HepG2 (cell line): ENCODE measurements around the gene LRP10. TPM values are rescaled to one million over a fixed set of nuclear protein-coding genes. Genes with fewer than 3 reads are reported as not detected.

Experiments
- ARNT2 ChIP-seq: sonication (generic); formaldehyde crosslinking; IDR thresholded peaks from 2 replicates; pipeline ENCODE4 v1.8.0; 2022; ENCODE audit warnings: mild to moderate bottlenecking, low read depth, missing genetic modification reagents, moderate library complexity
- CBX5 ChIP-seq: sonication (generic); formaldehyde crosslinking; IDR thresholded peaks from 2 replicates; pipeline ENCODE4 v1.4.0; 2020; ENCODE audit warnings: missing genetic modification reagents, borderline replicate concordance
- GATAD2A ChIP-seq: IDR thresholded peaks from 2 replicates; pipeline ENCODE4 v1.6.1; 2016
- HNF1B ChIP-seq: sonication (generic); formaldehyde crosslinking; IDR thresholded peaks from 2 replicates; pipeline ENCODE4 v1.5.1; 2020; ENCODE audit warnings: mild to moderate bottlenecking, moderate library complexity, missing genetic modification reagents
- HNRNPL ChIP-seq: fragments of 200-400 bp; formaldehyde crosslinking; IDR thresholded peaks from 2 replicates; pipeline ENCODE4 v1.6.1; 2017; ENCODE audit warnings: mild to moderate bottlenecking, low read depth, low read length
- JUND ChIP-seq: sonication (generic); formaldehyde crosslinking; IDR thresholded peaks from 2 replicates; pipeline ENCODE4 v1.8.0; 2022; ENCODE audit warnings: mild to moderate bottlenecking, missing genetic modification reagents
- KDM5B ChIP-seq: sonication (generic); formaldehyde crosslinking; IDR thresholded peaks from 2 replicates; pipeline ENCODE4 v1.4.0; 2020; ENCODE audit warnings: missing genetic modification reagents, mild to moderate bottlenecking, borderline replicate concordance
- NFE2L2 ChIP-seq: fragments of 150-350 bp; IDR thresholded peaks from 2 replicates; pipeline ENCODE4 v1.6.1; 2014; ENCODE audit warnings: low read length
- NR2C2 ChIP-seq: sonication (generic); formaldehyde crosslinking; IDR thresholded peaks from 2 replicates; pipeline ENCODE4 v1.4.0; 2020; ENCODE audit warnings: missing genetic modification reagents, mild to moderate bottlenecking, moderate library complexity, borderline replicate concordance
- PHF8 ChIP-seq: sonication (generic); formaldehyde crosslinking; IDR thresholded peaks from 2 replicates; pipeline ENCODE4 v1.5.0; 2020; ENCODE audit warnings: missing genetic modification reagents
- POLR2AphosphoS2 ChIP-seq: IDR thresholded peaks from 2 replicates; pipeline ENCODE4 v1.6.1; 2011; ENCODE audit warnings: low read depth, low read length, improper control_type of control experiment
- SATB2 ChIP-seq: sonication (generic); formaldehyde crosslinking; IDR thresholded peaks from 2 replicates; pipeline ENCODE4 v1.5.0; 2020; ENCODE audit warnings: missing genetic modification reagents
- SMYD3 ChIP-seq: sonication (generic); formaldehyde crosslinking; IDR thresholded peaks from 2 replicates; pipeline ENCODE4 v1.8.1; 2023; ENCODE audit warnings: mild to moderate bottlenecking, missing genetic modification reagents
- ZBTB21 ChIP-seq: sonication (generic); formaldehyde crosslinking; IDR thresholded peaks from 2 replicates; pipeline ENCODE4 v1.4.0; 2020; ENCODE audit warnings: missing genetic modification reagents
- ZBTB40 ChIP-seq, 2 experiments: fragments of 450-650 bp in 1 of 2; sonication (generic) in 1 of 2; formaldehyde crosslinking in 1 of 2; IDR thresholded peaks; 2 replicates each; pipeline versions ENCODE4 v1.6.1 to v1.8.0; 2016 to 2022; ENCODE audit warnings: antibody characterized with exemption in 1 of 2, mild to moderate bottlenecking in 1 of 2, missing genetic modification reagents in 1 of 2
- ZNF768 ChIP-seq: sonication (generic); formaldehyde crosslinking; IDR thresholded peaks from 2 replicates; pipeline ENCODE4 v1.4.0; 2020; ENCODE audit warnings: missing genetic modification reagents
- ZSCAN30 ChIP-seq: sonication (generic); formaldehyde crosslinking; IDR thresholded peaks from 2 replicates; pipeline ENCODE4 v1.5.0; 2020; ENCODE audit warnings: mild to moderate bottlenecking, missing genetic modification reagents
- polyA plus RNA-seq, 8 experiments: library from polyadenylated mRNA; depleted of rRNA in 3 of 8; stranded (reverse) in 7 of 8; unstranded in 1 of 8; fragments of >200 nt; fragmentation: Illumina TruSeq in 4 of 8; extraction: Trizol in 4 of 8; gene quantifications; 2 replicates each; pipeline versions ENCODE4 v1.2.1 to v1.2.3, GENCODE V29; 2011 to 2016; ENCODE audit warnings: low read depth in 4 of 8, missing spikeins in 1 of 8, mixed read lengths in 1 of 8; ENCODE audit not compliant: insufficient read depth in 1 of 8
- total RNA-seq, 5 experiments: library from RNA; depleted of rRNA; stranded (reverse); fragments of >200 nt; fragmentation: Illumina TruSeq; extraction: Trizol; gene quantifications; 2 replicates each; pipeline ENCODE4 v1.2.3, GENCODE V29; 2016; ENCODE audit warnings: low read depth in 1 of 5
- TF ChIP-seq, protein P1 (sequence below): IDR thresholded peaks from 2 replicates; pipeline ENCODE4 v1.6.1; 2016; ENCODE audit warnings: missing compliant biosample characterization, missing genetic modification reagents, borderline replicate concordance

LRP10 gene
- total and polyA plus RNA-seq, 2 of the 13 experiments (the other 11 are each of a cell fraction or from before 2014, with no cell fraction given) = 16.9 to 45.2 TPM

- no peak for TF ChIP-seq NFE2L2
- no peak for TF ChIP-seq POLR2AphosphoS2
- no peak for TF ChIP-seq ZBTB40 (IDR thresholded peaks at IDR 0.05)
- peak; percentile 56 for TF ChIP-seq ZBTB40 (CRISPR knock-in tag; IDR thresholded peaks at IDR 0.05)
- peak; percentile 96 for TF ChIP-seq KDM5B (CRISPR knock-in tag)
- peak; percentile 84; the same call in 1 of the 2 replicates for TF ChIP-seq ZNF768 (CRISPR knock-in tag)
- TF ChIP-seq SATB2 (CRISPR knock-in tag) = no peak
- peak; percentile 70 for TF ChIP-seq HNF1B (CRISPR knock-in tag)
- TF ChIP-seq NR2C2 (CRISPR knock-in tag) = peak; percentile 76; the same call in 1 of the 2 replicates
- peak; percentile 73 for TF ChIP-seq CBX5
- TF ChIP-seq HNRNPL = no peak
- TF ChIP-seq ARNT2 (CRISPR knock-in tag) = peak; percentile 92; the same call in 1 of the 2 replicates
- peak; percentile 97 for TF ChIP-seq PHF8 (CRISPR knock-in tag)
- no peak for TF ChIP-seq SMYD3 (CRISPR knock-in tag)
- no peak for TF ChIP-seq ZBTB21 (CRISPR knock-in tag)
- no peak for TF ChIP-seq ZSCAN30 (CRISPR knock-in tag)
- TF ChIP-seq, protein P1, sequence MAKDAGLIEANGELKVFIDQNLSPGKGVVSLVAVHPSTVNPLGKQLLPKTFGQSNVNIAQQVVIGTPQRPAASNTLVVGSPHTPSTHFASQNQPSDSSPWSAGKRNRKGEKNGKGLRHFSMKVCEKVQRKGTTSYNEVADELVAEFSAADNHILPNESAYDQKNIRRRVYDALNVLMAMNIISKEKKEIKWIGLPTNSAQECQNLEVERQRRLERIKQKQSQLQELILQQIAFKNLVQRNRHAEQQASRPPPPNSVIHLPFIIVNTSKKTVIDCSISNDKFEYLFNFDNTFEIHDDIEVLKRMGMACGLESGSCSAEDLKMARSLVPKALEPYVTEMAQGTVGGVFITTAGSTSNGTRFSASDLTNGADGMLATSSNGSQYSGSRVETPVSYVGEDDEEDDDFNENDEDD (CRISPR knock-in tag) = peak; percentile 47; the same call in 1 of the 2 replicates
- no peak for TF ChIP-seq JUND (CRISPR knock-in tag)
- TF ChIP-seq GATAD2A (CRISPR knock-in tag) = no peak; the same call in 1 of the 2 replicates
These were observed 41.7 kb upstream of the LRP10 start, which contains the start of gene MRPL52 (continued) for GRCh38 chr14:22829661-22830442.
